Measurements from ENCODE around the gene MORN4. TPM values are rescaled to one million over a fixed set of nuclear protein-coding genes. Genes with fewer than 3 reads are reported as not detected.

Gene MORN4
- total and polyA plus RNA-seq, 11 donors = 7.2 to 31.7 (median 12.8) TPM

GRCh38 chr10:97598407-97599271, 34.7 kb downstream of the MORN4 start:
- H3K27me3 ChIP-seq = no peaks in the 10 kb centered on the region
- peaks cover 0 to 64% (median 19%) of the 10 kb centered on the region in 12 donors for H3K4me1 ChIP-seq
- peak overlapping the region in 7 of 12 donors; percentile 61 to 95 (median 90) for H3K27ac ChIP-seq
- no peak overlapping the region for H3K4me3 ChIP-seq
- DNase-seq = no peak
- intact Hi-C loops (cut with DNase I) = no loop called here
- no peaks in the 10 kb centered on the region for H3K9me3 ChIP-seq
- no peaks in the 10 kb centered on the region for H3K36me3 ChIP-seq
- ATAC-seq = no peak
- TF ChIP-seq CTCF (IDR thresholded peaks at IDR 0.05) (no peak), POLR2A (IDR thresholded peaks at IDR 0.05) (no peak)
- WGBS, 4 donors = 88 to 94% (median 93%) methylated on average over 19 of the region's 19 CpGs

DNA sequence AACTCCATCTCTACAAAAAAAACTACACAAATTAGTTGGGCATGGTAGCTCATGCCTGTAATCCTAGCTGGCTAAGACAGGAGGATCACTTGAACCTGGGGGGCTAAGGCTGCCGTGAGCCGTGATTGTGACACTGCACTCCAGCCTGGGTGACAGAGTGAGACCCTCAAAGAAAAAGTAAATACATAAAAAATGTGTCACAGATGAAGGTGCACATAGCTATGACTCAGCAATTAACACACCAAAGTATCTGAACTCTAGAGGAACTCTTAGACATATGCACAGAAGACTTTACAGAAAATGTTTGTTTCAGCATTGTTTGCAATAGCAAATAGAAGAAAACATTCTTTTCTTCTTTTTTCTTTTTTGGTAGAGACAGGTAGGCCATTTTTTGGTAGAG, 35.5 kb downstream of the MORN4 start:
- H3K27ac ChIP-seq = peak overlapping the region; percentile 51 to 99 (median 92)
- no peaks in the 10 kb centered on the region for H3K36me3 ChIP-seq
- no peak overlapping the region for H3K4me3 ChIP-seq
- intact Hi-C loops (cut with DNase I) = loop anchor here in 1 of 10 donors (2.0 kb wide), 1 partner anchor 23 kb away; no protein-coding TSS in a partner anchor
- no peaks in the 10 kb centered on the region for H3K27me3 ChIP-seq
- no peaks in the 10 kb centered on the region for H3K9me3 ChIP-seq
- TF ChIP-seq CTCF (IDR thresholded peaks at IDR 0.05) (no peak), POLR2A (IDR thresholded peaks at IDR 0.05) (no peak)
- DNase-seq = no peak
- no peak for ATAC-seq
- 94 to 100% (median 98%) methylated on average over 2 of the region's 2 CpGs for WGBS, 4 donors
- H3K4me1 ChIP-seq = peaks cover 0 to 71% (median 23%) of the 10 kb centered on the region in 12 donors

- Histone ChIP-seq H3K9me3 (no peaks in the 10 kb centered on the region), H3K4me3 (no peak overlapping the region), H3K4me1 (peaks cover 0 to 64% (median 23%) of the 10 kb centered on the region in 12 donors), H3K27ac (peak overlapping the region; percentile 81 to 99 (median 92)), H3K36me3 (no peaks in the 10 kb centered on the region), H3K27me3 (no peaks in the 10 kb centered on the region)
- TF ChIP-seq CTCF (IDR thresholded peaks at IDR 0.05) (no peak), POLR2A (IDR thresholded peaks at IDR 0.05) (peak in 1 of 2 donors; percentile 60)
- ATAC-seq = peak; percentile 92 to 96 (median 93)
- DNase-seq = peak in 3 of 5 donors; percentile 64 to 79 (median 69)
- intact Hi-C loops (cut with DNase I) = loop anchor here in 2 of 10 donors (1.0 to 2.0 kb wide), 2 partner anchors 11 to 22 kb away; no protein-coding TSS in a partner anchor
- WGBS, 4 donors = 25 to 37% (median 30%) methylated on average over 10 of the region's 10 CpGs
Observed at GRCh38 chr10:97596101-97597082, 36.9 kb downstream of the MORN4 start.

All from heart left ventricle (tissue), 16 donors.